Rectal smooth muscle tissue (tissue), 1 donor: ENCODE data around the gene DENND2D.

ENCODE experiments used
- H3K27ac ChIP-seq: one replicate; pipeline ENCODE4 v1.7.0; 2013; ENCODE audit warnings: low read depth, low read length, inconsistent platforms
- H3K27me3 ChIP-seq: one replicate; pipeline ENCODE4 v1.7.0; 2013; ENCODE audit warnings: low read length; ENCODE audit not compliant: control insufficient read depth, insufficient read depth
- H3K36me3 ChIP-seq: one replicate; pipeline ENCODE4 v1.7.0; 2013; ENCODE audit warnings: low read length; ENCODE audit not compliant: control insufficient read depth, insufficient read depth
- H3K4me1 ChIP-seq: one replicate; pipeline ENCODE4 v1.7.0; 2013; ENCODE audit warnings: low read length; ENCODE audit not compliant: control insufficient read depth, insufficient read depth
- H3K4me3 ChIP-seq: one replicate; pipeline ENCODE4 v1.7.0; 2013; ENCODE audit warnings: low read length
- H3K9ac ChIP-seq: one replicate; pipeline ENCODE4 v1.7.0; 2013; ENCODE audit warnings: low read length

The DENND2D gene

DNA sequence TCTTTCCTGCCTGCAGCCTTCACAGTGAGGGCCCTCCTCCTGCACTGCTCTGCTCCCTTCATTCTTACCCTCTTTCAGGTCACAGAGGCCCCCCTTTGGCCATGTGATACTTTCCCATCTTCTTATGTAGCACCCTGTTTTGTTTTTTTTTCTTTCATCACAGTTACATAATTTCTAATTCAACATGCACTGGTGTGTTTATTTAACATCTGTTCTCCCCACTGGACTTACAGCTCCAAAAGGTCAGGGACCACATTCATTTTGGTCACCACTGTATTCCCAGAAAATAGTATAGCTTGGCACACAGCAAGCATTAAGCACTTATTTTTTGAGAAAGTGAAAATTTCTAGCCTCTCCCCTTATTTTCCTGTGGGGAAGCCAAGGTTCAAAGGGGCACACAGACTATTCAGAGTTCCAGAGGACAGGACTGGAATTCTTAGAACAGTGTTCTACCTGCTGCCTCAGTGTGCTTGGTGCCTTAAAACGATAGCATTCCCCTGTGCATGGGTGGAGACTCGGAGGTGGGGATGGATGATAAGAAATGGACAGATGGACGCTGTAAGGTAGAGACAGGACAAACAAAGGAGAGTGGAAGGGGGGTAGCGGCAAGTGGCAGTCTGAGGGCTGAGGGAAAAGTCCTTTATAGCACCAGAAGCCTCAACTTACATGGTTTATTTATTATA lies 5.3 kb downstream of the DENND2D start:
- Histone ChIP-seq H3K4me3 (no peak overlapping the region), H3K27ac (no peak overlapping the region), H3K4me1 (no peaks in the 10 kb centered on the region), H3K27me3 (no peaks in the 10 kb centered on the region), H3K9ac (no peak overlapping the region), H3K36me3 (peaks cover 5% of the 10 kb centered on the region)

DNA sequence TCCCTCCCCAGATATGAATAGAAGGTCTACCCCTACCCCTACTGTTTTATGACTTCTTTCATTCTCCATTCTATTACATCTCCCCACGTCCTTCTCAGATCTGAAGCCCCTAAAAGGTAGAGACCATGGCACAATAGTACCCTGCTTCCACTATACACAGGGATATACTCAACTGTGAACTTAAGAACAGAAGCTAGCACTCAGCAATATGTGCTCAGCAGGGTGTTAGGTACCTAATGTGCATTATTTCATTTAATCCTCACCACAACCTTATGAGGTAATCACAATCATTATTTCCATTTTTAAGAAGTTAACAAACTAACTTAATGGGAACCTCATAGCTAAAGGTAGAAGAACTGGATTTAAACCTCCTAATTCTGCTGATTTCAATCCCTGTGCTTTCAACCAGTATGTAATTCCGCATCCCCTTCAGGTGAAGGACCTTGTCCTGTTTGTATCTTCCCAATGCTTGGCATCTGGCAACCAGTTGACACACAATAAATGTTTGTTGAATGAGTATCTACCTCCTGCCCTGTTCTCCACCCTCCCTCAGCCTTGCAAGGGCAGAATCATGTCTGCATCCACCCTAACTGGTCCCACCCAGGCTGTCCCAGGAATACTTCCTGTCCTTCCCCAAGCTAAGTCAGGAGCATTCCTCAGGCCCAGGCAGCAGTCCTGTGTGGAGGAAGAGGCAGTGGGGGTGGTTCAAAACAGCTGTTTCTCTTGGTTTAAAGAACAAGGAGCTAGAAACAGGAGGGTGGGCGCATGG lies 6.5 kb downstream of the DENND2D start:
- H3K4me1 ChIP-seq: no peaks in the 10 kb centered on the region
- H3K27me3 ChIP-seq: no peaks in the 10 kb centered on the region
- no peak overlapping the region for H3K27ac ChIP-seq
- H3K4me3 ChIP-seq: no peak overlapping the region
- H3K36me3 ChIP-seq: peaks cover 5% of the 10 kb centered on the region
- no peak overlapping the region for H3K9ac ChIP-seq

DNA sequence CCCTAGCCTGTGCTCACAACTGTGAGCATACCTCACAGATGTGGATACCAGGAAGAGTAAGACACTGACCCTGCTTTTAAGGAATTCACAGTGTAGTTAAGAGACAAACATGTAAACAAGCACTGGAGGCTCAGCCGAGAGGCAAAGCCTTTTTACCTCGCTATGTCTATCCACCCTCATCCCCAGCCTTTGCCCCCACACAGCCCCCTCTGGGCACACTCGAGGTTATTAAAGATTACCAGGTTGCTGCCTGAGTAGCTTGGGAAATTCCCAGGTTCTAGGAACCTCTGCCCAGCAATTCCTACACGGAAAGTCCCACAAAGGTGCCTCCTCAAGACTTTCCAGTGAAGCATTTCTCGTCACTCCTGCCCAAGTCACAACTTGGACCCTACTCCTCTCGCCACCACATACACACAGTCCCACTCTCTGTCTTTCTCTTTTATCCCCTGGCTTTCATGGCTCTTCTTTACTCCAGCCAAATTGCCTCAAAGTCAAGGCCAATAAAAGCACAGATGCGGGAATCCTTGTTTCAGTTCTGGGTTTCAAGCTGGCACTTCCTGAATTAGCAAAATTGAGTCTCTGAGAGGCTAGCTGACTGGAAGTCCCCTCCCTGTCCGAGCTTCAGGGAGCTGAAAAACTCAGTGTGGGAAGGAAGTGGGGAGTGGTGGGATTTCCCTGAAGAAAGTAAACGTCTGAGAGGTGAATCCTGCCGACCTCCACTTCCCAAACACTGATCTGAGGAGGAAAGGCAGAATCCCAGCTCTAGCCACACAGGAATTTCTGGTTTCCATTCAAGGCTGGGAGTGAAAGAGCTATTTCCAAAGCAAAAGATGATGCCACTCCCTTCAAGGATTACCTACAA lies 7.6 kb downstream of the DENND2D start:
- Histone ChIP-seq H3K4me1 (no peaks in the 10 kb centered on the region), H3K9ac (no peak overlapping the region)

DNA sequence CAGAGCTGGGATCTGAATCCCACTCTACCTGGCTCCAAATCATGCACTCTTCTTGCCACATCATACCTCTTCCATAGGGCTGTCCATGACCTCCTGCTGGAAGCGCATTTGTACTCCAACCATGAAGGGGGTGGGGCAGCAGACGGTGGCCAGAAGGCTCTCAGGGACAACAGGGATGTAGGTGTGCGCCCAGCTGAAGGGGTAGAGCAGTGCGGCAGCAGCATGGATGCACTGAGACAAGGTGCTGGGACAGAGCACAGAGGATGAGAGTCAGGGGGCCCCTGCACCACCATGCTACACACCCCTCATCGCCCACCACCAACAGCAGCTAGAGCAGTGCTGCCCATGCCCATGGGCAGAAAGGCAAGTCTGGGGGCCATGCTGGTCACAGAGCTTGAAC lies 8.4 kb downstream of the DENND2D start:
- Histone ChIP-seq H3K27ac (no peak overlapping the region), H3K36me3 (peaks cover 13% of the 10 kb centered on the region), H3K4me1 (no peaks in the 10 kb centered on the region), H3K9ac (no peak overlapping the region), H3K4me3 (no peak overlapping the region), H3K27me3 (no peaks in the 10 kb centered on the region)

More for the DNA sequence above, 7.6 kb downstream of the DENND2D start:
- peak overlapping the region; percentile 18 for H3K4me3 ChIP-seq
- H3K27ac ChIP-seq: no peak overlapping the region
- H3K36me3 ChIP-seq: peaks cover 9% of the 10 kb centered on the region
- no peaks in the 10 kb centered on the region for H3K27me3 ChIP-seq

DNA sequence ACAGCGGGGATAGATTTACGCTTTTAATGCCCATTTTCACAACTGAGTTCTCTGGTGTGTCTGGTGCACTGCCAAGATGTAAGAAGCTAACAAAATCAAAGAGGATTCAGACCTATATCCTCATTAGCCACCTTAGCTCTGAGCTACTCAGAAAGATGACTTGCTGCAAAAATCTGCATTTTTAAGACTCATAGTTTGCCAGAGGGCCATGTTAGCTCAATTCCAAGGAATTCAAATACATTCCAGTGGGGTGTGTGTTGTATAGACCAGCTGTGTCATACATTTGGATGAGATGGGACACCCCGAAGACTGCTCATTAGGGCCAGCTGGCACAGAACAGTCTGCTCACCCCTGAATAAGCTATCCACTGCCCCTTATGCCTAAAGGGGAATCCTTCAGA lies 8.9 kb downstream of the DENND2D start:
- no peak overlapping the region for H3K27ac ChIP-seq
- no peak overlapping the region for H3K4me3 ChIP-seq
- H3K4me1 ChIP-seq: no peaks in the 10 kb centered on the region
- peaks cover 19% of the 10 kb centered on the region for H3K36me3 ChIP-seq
- H3K27me3 ChIP-seq: no peaks in the 10 kb centered on the region
- H3K9ac ChIP-seq: no peak overlapping the region

DNA sequence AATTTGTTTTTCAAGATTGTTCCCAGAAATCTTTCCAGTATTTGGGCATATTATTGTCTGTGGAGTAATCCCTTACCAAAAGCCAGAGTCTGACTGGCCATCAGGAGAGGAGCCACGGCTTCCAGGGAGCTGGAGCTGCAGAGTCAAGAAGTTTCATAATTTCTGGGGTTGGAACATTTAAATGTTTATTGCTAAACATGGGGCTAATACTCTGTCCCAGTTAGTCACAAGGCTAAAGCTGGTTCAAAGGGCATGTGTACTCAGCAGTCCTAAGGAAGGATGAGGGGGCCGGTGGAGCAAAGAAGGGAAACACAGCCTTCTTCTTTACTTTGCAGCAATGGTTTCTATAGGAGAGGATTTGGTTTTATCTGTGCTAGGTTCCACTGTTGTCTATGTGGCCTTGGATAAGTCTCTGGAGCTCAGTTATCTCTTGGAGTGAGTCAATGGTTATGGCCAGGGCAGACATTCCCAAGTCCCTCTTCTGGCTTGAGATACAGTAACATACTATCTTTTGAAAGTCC lies 9.5 kb downstream of the DENND2D start:
- Histone ChIP-seq H3K27me3 (no peaks in the 10 kb centered on the region), H3K36me3 (peaks cover 21% of the 10 kb centered on the region), H3K4me3 (no peak overlapping the region), H3K9ac (no peak overlapping the region), H3K27ac (no peak overlapping the region), H3K4me1 (no peaks in the 10 kb centered on the region)

DNA sequence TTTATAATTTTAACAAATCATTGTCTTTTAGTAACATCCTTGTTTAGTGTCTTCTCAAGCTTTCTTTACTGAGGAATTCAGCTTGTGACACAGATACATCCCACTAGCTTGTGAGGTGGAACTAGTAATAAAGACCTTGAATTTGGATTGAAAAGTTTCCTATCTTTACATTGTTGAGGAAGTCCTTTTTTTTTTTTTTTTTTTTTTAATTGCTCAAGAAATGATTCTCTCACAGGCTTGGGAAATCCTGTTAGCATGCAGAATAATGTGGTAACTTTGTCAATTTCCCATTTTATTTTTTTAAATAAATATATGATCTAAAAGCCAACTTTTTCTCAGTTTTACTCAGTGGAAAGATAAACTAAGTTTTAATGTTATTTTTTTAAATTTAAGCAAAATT lies 15.8 kb downstream of the DENND2D start:
- H3K36me3 ChIP-seq: peaks cover 24% of the 10 kb centered on the region

DNA sequence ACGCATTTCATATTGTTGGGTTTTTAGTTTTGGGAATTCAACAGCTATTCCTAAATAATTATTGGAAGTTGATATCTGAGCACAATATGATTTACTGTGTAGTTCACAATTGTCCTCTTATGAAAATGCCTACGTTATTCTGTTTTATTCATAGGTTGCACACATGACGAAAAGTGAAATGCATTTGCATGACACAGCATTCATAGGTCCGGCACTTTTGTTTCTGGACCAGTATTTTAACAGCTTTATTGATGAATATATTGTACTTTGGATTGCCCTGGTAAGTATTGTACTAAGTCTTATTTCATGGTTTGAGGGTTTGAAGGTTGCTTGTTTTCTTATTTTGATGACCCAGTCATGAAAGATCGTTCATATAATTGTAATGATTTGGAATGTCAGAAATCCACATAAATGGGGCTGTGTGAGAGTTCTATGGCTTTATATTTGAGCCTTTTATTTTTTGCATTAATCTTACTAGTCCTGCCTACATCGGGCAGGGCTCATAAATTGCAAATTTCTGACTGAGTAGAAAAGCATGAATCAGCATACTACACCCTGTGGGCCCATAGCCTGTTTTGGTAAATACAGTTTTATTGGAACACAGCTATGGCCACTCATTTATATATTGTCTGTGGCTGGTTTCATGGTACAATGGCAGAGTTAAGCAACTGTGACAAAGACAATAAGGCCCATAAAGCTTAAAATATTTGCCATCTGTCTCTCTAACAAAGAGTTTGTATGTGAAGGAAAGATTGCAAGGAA lies 17.0 kb downstream of the DENND2D start:
- Histone ChIP-seq H3K9ac (no peak overlapping the region), H3K4me1 (no peaks in the 10 kb centered on the region), H3K27me3 (no peaks in the 10 kb centered on the region), H3K4me3 (no peak overlapping the region), H3K36me3 (peaks cover 24% of the 10 kb centered on the region), H3K27ac (no peak overlapping the region)

More for the DNA sequence above, 15.8 kb downstream of the DENND2D start:
- no peak overlapping the region for H3K4me3 ChIP-seq
- H3K4me1 ChIP-seq: no peaks in the 10 kb centered on the region
- H3K27me3 ChIP-seq: no peaks in the 10 kb centered on the region
- no peak overlapping the region for H3K27ac ChIP-seq
- no peak overlapping the region for H3K9ac ChIP-seq

DNA sequence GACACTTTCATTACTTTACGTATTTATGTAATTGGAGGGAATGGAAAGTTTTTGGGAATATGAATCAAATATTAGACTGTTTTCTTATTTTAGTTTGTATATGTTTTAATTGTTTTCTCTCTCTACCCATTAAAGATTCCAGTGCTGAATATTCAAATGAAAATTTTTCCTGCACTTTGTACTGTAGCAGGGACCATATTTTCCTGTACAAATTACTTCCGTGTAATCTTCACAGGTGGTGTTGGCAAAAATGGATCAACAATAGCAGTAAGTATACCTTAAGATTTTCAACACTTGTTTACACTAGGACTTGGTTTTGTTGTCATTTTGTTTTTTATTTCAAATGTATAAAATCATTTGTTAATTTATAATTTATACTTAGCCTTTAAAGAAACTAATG lies 18.4 kb downstream of the DENND2D start:
- H3K27ac ChIP-seq: no peak overlapping the region
- H3K36me3 ChIP-seq: peaks cover 13% of the 10 kb centered on the region

DNA sequence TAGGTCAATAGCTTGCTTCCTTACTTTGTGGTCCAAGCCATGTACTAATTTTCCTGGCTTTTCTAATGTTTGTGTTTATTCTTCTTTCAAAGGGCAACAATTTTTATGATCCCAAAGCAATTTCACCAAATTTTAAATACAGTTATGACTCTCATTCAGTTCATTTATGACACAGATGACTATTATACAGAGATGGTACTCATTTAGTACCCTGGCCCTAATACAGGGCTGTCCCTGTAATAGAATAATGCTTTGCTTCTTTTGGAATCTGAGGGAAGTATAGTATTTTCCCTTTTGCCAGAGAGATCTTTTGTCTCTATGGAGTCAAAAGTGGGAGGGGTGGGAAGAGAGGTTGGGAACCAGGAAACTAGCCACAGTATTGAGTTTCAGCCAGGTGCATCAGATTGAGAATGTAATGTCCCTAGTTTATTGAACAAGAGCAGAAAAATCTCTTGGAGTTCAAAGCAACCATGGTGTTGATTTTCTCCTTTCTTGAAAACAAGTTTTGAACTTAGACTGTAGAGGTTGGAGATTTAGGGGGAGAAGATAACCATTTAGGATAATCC lies 20.4 kb downstream of the DENND2D start:
- Histone ChIP-seq H3K4me1 (no peaks in the 10 kb centered on the region), H3K4me3 (no peak overlapping the region), H3K27ac (no peak overlapping the region), H3K9ac (no peak overlapping the region), H3K27me3 (no peaks in the 10 kb centered on the region), H3K36me3 (peaks cover 7% of the 10 kb centered on the region)

More for the DNA sequence above, 18.4 kb downstream of the DENND2D start:
- Histone ChIP-seq H3K4me1 (no peaks in the 10 kb centered on the region), H3K9ac (no peak overlapping the region), H3K4me3 (no peak overlapping the region), H3K27me3 (no peaks in the 10 kb centered on the region)

DNA sequence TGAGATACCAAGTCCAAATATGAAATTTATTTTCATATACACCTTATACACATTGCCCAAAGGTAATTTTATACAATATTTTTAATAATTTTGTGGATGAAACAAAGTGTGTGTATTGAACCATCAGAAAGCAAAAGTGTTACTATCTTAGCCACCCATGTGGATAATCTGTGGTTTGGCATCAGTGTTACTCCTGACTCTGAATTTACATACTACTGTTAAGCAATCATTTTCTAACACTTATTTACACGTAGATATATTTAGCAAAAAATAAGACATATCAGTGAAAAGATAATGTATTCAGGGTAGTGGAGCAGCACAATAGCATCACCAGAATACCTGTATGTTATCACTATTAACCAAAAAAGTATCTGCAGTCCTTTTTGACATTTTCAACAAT lies 23.8 kb downstream of the DENND2D start:
- H3K27me3 ChIP-seq: no peaks in the 10 kb centered on the region
- H3K4me1 ChIP-seq: no peaks in the 10 kb centered on the region
- no peak overlapping the region for H3K27ac ChIP-seq
- H3K9ac ChIP-seq: no peak overlapping the region
- H3K4me3 ChIP-seq: no peak overlapping the region
- H3K36me3 ChIP-seq: peaks cover 5% of the 10 kb centered on the region
